GM12878 (cell line): ENCODE data around the gene ASIC4.

ENCODE experiments used
- BHLHE40 ChIP-seq, 2 experiments: fragments of 450-650 bp in 1 of 2; IDR thresholded peaks; 2 replicates each; pipeline ENCODE4 v1.6.1; 2011 to 2017; ENCODE audit warnings: low read depth in 2 of 2, borderline replicate concordance in 1 of 2, improper control_type of control experiment in 1 of 2, low read length in 1 of 2, mild to moderate bottlenecking in 1 of 2
- EP300 ChIP-seq, 2 experiments: fragments of 150-350 bp in 1 of 2; IDR thresholded peaks; 2 replicates each; pipeline ENCODE4 v1.6.1; 2011 to 2012; ENCODE audit warnings: low read depth in 2 of 2, low read length in 2 of 2, borderline replicate concordance in 1 of 2, improper control_type of control experiment in 1 of 2, inconsistent platforms in 1 of 2; ENCODE audit not compliant: control insufficient read depth in 1 of 2
- SMC3 ChIP-seq: IDR thresholded peaks from 2 replicates; pipeline ENCODE4 v1.6.1; 2011; ENCODE audit warnings: low read length, improper control_type of control experiment, borderline replicate concordance
- YBX1 ChIP-seq: fragments of 450-650 bp; IDR thresholded peaks from 2 replicates; pipeline ENCODE4 v1.6.1; 2016; ENCODE audit warnings: antibody characterized with exemption
- TF ChIP-seq, protein P1 (sequence below), 3 experiments: IDR thresholded peaks in 2 of 3; conservative IDR thresholded peaks in 1 of 3; 2 replicates each; pipeline ENCODE4 v1.5.1; 2011; ENCODE audit warnings: low read depth in 3 of 3, low read length in 3 of 3, mild to moderate bottlenecking in 3 of 3, control low read depth in 2 of 3, moderate library complexity in 2 of 3, inconsistent platforms in 1 of 3, mixed read lengths in 1 of 3; ENCODE audit not compliant: control insufficient read depth in 2 of 3, insufficient read depth in 1 of 3; ENCODE audit errors: extremely low read depth in 1 of 3
- TF ChIP-seq, protein P2 (sequence below): fragments of 450-650 bp; IDR thresholded peaks from 2 replicates; pipeline ENCODE4 v1.6.1; 2017; ENCODE audit warnings: low read depth, mild to moderate bottlenecking, moderate library complexity
- TF ChIP-seq, protein P3 (sequence below): fragments of 450-650 bp; IDR thresholded peaks from 2 replicates; pipeline ENCODE4 v1.6.1; 2016; ENCODE audit warnings: mild to moderate bottlenecking
- TF ChIP-seq, protein P4 (sequence below): fragments of 150-350 bp; IDR thresholded peaks from 2 replicates; pipeline ENCODE4 v1.6.1; 2014; ENCODE audit warnings: mild to moderate bottlenecking, low read depth, low read length
- TF ChIP-seq, protein P5 (sequence below): fragments of 450-650 bp; conservative IDR thresholded peaks from 2 replicates; pipeline ENCODE4 v1.6.1; 2017; ENCODE audit warnings: mild to moderate bottlenecking, moderate library complexity

DNA sequence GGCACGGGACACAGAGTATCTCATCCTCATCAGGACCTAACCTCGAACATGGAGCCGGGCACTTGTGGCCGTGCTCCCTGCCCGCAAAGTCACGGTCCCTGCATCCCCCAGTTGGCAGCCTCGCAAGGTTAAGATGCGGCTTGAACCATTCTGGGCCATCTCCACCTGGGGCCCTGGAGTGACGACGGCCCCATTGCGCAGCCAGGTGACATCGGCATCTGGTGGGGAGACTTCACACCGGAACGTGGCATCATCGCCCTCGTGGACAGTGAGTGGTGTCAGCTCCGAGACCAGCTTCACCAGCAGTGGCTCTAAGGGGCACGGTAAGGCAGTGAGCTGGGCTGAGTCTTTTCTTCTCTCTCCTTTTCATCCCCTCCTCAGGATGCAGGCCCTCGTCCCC lies 42.1 kb downstream of the ASIC4 start:
- TF ChIP-seq BHLHE40 (IDR thresholded peaks at IDR 0.05; ENCODE audit: borderline replicate concordance in 1 of 2, low read depth in 2 of 2, low read length in 1 of 2) (no peak), SMC3 (no peak), EP300 (IDR thresholded peaks at IDR 0.05; ENCODE audit: borderline replicate concordance in 1 of 2, control insufficient read depth in 1 of 2, low read depth in 2 of 2, low read length in 2 of 2) (no peak), YBX1 (no peak)
- TF ChIP-seq, protein P1, sequence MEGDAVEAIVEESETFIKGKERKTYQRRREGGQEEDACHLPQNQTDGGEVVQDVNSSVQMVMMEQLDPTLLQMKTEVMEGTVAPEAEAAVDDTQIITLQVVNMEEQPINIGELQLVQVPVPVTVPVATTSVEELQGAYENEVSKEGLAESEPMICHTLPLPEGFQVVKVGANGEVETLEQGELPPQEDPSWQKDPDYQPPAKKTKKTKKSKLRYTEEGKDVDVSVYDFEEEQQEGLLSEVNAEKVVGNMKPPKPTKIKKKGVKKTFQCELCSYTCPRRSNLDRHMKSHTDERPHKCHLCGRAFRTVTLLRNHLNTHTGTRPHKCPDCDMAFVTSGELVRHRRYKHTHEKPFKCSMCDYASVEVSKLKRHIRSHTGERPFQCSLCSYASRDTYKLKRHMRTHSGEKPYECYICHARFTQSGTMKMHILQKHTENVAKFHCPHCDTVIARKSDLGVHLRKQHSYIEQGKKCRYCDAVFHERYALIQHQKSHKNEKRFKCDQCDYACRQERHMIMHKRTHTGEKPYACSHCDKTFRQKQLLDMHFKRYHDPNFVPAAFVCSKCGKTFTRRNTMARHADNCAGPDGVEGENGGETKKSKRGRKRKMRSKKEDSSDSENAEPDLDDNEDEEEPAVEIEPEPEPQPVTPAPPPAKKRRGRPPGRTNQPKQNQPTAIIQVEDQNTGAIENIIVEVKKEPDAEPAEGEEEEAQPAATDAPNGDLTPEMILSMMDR (IDR thresholded peaks at IDR 0.05 in 2 of 3, conservative IDR thresholded peaks at IDR 0.05 in 1 of 3; ENCODE audit: control insufficient read depth in 2 of 3, extremely low read depth in 1 of 3, insufficient read depth in 1 of 3, low read depth in 3 of 3, low read length in 3 of 3): no peak
- TF ChIP-seq, protein P2, sequence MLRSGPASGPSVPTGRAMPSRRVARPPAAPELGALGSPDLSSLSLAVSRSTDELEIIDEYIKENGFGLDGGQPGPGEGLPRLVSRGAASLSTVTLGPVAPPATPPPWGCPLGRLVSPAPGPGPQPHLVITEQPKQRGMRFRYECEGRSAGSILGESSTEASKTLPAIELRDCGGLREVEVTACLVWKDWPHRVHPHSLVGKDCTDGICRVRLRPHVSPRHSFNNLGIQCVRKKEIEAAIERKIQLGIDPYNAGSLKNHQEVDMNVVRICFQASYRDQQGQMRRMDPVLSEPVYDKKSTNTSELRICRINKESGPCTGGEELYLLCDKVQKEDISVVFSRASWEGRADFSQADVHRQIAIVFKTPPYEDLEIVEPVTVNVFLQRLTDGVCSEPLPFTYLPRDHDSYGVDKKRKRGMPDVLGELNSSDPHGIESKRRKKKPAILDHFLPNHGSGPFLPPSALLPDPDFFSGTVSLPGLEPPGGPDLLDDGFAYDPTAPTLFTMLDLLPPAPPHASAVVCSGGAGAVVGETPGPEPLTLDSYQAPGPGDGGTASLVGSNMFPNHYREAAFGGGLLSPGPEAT: no peak
- TF ChIP-seq, protein P3, sequence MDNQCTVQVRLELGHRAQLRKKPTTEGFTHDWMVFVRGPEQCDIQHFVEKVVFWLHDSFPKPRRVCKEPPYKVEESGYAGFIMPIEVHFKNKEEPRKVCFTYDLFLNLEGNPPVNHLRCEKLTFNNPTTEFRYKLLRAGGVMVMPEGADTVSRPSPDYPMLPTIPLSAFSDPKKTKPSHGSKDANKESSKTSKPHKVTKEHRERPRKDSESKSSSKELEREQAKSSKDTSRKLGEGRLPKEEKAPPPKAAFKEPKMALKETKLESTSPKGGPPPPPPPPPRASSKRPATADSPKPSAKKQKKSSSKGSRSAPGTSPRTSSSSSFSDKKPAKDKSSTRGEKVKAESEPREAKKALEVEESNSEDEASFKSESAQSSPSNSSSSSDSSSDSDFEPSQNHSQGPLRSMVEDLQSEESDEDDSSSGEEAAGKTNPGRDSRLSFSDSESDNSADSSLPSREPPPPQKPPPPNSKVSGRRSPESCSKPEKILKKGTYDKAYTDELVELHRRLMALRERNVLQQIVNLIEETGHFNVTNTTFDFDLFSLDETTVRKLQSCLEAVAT: no peak
- TF ChIP-seq, protein P4, sequence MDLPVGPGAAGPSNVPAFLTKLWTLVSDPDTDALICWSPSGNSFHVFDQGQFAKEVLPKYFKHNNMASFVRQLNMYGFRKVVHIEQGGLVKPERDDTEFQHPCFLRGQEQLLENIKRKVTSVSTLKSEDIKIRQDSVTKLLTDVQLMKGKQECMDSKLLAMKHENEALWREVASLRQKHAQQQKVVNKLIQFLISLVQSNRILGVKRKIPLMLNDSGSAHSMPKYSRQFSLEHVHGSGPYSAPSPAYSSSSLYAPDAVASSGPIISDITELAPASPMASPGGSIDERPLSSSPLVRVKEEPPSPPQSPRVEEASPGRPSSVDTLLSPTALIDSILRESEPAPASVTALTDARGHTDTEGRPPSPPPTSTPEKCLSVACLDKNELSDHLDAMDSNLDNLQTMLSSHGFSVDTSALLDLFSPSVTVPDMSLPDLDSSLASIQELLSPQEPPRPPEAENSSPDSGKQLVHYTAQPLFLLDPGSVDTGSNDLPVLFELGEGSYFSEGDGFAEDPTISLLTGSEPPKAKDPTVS: no peak
- TF ChIP-seq, protein P5, sequence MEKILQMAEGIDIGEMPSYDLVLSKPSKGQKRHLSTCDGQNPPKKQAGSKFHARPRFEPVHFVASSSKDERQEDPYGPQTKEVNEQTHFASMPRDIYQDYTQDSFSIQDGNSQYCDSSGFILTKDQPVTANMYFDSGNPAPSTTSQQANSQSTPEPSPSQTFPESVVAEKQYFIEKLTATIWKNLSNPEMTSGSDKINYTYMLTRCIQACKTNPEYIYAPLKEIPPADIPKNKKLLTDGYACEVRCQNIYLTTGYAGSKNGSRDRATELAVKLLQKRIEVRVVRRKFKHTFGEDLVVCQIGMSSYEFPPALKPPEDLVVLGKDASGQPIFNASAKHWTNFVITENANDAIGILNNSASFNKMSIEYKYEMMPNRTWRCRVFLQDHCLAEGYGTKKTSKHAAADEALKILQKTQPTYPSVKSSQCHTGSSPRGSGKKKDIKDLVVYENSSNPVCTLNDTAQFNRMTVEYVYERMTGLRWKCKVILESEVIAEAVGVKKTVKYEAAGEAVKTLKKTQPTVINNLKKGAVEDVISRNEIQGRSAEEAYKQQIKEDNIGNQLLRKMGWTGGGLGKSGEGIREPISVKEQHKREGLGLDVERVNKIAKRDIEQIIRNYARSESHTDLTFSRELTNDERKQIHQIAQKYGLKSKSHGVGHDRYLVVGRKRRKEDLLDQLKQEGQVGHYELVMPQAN: no peak
